NCI-H510A treated with DMSO at 0.1 percent for 48 hours (cell line): ENCODE data around the gene COLEC12.
"Not testable (repeated sequence)": the region's sequence is repeated elsewhere in the genome, so short reads cannot be mapped to it uniquely, and the experiment has no call there.

Source experiments
- DNase-seq: peaks from one replicate; lab custom pipeline; 2025; lab: John Stamatoyannopoulos, UW

The COLEC12 gene

DNA sequence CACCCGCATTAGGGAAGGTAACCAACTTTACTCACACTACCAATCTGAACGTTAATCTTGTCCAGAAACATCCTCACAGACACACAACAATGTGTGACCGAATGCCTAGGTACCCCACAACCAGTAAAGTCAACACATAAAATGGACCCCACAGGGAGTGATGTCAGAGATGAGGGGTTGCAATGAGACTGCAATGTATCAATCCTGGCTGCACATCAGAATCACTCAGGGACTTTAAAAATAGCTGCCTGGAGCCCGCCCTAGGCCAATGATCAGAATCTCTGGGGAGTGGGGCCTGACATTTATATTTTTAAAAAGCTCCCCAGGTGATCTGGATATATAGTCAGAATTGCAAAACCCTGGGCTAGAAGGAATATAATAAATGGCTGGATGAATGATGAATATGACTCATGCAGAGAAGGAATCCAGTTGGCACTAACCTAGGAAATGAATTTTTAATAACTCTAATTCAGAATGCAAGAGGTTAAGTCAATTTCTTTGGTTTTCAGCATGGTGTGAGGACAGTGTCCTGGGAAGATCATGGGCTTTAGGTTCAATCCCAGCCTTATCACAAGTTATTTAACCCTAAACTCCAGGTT is 92.8 kb downstream of the COLEC12 start:
- no peak for DNase-seq

DNA sequence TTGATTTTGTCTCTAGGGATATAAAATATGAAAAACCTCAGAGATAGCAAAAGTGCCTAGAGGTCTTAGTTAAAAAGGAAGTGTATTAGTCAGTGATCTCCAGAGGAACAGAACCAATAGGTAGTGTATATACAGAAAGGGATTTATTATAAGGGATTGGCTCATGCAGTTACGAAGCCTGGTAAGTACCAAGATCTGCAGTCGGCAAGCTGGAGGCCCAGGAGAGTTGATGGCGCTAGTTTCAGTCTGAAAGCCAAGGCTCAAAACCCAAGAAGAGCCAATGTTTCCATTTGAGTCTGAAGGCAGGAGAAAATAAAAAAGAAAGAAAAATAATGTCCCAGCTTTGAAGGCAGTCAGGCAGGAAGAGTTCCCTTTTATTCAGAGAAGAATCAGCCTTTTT is 93.3 kb downstream of the COLEC12 start:
- no peak for DNase-seq

DNA sequence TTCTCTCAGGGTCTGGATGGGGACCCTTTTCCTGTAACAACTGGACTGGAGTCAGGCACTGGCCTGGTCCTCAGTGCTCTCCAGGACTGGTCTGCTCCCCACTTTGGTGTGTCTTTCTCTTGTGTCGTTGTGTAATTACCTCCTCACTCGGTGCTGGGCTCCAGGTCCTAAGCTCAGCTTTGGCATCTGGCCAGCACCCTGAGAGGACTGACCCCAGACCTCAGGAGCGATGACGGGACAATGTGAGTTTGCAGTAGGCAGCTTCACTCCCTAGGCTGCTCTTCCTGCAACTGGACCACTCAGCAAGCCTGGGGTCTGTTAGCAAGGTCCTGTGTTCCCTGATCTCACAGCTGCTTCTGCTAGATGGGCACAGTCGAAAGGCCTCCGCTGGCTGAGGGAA is 93.8 kb downstream of the COLEC12 start:
- no peak for DNase-seq

DNA sequence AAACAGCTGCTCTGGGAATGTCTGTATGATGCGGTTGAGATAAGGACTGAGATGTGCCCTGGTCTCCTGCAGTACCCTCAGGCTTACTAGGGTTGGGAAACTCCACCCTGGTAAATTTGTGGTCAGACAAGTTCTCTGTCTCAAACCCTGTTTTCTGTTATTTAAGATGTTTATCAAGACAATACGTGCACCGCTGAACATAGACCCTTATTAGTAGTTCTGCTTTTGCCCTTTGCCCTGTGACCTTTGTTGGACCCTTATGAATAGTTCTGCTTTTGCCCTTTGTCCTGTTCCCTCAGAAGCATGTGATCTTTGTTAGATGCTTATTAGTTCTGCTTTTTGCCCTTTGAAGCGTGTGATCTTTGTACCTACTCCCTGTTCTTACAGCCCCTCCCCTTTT is 95.5 kb downstream of the COLEC12 start:
- not testable (repeated sequence) for DNase-seq

DNA sequence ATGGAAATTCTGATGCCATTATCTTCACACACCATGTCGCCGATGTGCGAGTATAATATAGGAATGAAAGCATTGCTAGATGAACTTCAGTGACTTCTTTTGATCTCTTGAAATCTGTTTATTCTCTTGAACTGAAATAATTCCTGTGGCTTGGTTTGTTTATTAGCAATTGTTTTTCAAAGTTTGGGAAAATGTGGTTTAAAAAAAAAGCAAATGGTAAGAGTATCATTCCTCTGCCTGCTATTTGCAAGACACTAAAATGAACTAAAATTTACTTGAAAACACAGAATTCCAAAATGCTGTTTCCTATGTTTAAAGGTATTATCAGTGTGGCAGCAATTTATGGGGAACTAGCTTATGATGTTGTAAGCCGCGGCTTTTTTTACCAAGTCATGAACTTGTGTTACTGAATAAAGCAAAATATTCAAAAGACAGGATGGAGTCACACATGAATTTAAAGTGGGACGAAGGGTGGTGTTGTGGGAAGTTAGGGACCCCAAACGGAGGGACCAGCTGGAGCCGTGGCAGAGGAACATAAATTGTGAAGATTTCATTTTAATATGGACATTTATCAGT is 96.4 kb downstream of the COLEC12 start:
- no peak for DNase-seq

DNA sequence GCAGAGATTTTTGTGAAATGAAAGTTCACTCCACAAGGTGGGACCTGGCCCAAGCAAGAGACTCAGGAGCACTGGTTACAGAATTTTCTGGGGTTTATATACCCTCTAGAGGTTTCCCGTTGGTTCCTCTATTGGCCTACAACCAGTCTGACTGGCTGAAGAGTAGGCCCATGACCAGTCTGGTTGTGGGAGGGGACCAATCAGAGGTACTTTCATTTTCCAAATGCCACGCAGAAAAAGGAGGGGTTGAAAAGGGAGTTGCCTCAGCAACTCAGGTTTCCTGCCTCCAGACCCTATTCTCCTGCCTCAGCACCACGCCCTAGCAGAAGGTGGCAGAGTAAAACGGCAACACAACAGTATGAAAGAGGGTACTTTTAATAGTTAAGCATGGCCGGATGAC is 98.4 kb downstream of the COLEC12 start:
- DNase-seq: no peak

DNA sequence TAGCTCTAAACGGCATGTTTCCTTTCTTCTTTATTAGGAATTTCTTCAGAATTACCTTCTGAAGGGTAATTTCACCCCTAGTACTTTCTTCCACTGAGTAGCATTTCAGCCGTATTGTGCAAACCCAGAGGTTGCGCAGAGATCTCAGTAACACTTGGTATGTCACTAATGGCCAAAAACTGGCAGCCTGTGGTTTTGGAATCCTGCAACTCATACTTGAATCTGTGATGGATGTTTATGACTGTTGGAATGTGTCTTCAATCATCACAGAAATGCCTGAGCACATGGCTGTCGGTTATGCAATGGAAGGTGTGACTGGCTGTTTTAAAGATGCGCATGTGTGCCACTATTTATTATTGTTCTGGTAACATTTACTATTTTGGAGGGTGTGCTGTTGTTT is 100.0 kb downstream of the COLEC12 start:
- DNase-seq: no peak

DNA sequence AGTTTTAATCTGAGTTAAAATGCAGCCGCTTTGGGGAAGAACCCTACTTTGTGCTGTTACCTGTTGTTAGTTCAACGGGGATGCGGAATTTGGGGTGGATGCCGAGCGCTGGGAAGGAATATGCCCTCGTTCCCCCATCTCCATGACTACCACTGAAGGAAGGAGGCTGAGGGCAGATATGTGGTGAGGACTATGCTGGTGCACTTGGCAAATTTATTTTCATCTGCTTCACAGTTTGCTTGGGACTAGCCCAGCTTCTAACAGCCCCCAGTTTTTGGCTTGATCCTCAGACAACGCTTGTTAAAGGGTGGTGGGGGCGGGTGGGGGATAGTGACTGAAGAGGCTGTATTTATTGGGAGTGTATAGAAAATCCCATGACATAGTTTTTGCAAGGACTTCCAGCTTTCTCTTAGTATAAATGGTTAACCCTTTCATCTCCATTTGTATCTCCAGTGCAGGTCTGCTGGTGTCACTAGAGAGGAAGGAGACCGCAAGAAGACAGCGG is 100.8 kb downstream of the COLEC12 start:
- DNase-seq: no peak

DNA sequence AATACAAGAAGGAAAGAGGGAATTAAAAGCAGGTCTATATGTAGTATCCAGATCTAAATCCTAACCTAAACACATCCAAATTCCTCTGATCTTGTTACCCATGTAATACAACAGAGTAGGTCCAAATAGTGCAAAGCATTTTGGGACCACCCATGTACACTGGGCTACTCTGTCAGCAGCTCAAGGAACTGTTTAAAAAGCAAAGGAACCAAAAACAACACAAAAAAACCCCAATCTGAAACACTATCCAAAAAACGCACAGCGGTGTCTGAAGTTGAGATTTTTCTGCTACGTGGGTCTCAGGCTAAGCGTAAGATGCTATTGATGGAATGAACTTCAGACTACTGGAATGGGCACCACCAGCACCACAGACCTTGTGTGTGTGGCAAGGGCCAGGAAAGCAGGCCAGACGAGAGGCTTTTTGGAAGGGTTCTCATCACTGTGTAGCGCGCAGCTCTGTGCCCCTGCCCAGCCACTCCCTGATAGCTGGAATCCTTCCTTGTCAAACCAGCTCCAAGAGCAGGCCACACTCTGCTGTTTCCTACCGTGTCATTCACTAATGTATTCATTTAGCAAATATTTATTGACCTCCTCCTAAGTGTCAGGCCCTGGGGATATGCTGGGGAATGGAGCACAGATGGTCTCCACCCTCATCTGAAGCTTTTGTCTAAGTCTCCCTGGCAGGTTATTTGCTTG is 101.4 kb downstream of the COLEC12 start:
- DNase-seq: peak; percentile 31

DNA sequence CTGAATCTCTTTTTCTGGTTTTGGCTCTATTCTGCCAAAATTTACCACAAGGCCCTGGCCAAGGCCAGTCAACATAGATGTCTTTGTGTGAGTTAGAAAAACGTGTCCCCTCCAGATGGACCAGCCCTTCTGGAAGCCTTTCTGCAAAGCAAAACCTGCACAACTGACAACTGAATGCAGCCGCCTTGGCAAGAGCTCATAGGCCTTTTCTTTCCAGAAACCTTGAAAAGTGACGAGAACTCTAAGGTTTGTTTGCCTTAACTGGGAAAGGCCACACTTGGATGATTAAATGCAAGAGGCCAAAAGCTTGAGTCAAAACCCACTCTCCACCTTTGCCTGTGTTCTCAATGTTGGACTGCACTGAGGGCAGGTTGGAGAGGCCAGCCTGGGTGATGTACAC is 103.9 kb downstream of the COLEC12 start:
- DNase-seq: no peak

DNA sequence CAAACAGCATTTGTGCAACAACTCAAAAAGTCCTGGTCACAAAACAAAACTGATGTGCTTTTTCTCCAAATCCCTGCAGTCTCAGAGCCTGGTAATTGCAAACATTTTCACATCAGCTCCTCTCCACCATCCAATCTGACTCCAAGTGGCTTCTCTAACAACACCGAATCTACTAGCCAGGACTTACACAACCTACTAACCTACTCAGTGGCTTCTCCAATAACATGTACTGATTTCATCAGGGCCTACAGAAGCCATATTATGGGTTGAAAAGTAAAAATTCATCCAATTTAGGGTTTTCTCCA is 104.3 kb downstream of the COLEC12 start:
- DNase-seq: no peak

DNA sequence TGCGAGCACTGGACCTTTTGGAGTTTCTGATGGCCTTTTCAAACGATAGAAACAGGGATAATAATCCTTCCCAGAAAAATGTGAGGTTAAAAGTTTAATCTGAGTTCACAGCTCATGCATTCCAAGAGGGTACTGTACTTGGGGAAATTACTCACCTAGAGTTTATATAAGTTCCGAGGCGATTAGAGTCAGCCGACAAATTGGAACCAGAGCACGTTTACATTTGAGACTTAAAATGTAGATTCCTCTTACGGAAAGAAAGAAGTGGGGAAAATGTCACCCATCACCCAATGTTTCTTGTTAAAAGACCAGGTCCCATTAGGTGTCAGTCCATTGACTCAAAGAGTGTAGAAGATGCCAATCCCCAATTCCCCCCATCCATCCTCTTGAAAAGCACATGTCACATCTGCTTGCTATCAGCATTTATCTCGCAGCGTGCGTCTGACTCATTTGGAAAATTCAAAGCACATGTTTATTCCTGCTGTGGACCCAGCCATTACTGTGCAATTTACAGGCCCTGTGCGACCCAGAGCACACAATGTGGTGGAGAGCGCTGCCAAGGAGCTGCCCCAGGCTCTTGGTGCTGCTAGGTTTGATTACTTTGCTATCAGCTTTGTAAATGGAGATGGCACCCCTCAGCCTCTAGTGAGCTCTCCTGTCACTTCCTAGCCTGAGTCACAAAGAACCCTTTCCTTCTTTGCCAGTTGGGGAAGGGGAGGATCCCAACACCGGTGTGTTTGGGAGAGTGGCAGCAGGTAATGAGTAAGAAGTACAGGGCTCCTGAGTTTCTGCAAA is 104.8 kb downstream of the COLEC12 start:
- DNase-seq: no peak

DNA sequence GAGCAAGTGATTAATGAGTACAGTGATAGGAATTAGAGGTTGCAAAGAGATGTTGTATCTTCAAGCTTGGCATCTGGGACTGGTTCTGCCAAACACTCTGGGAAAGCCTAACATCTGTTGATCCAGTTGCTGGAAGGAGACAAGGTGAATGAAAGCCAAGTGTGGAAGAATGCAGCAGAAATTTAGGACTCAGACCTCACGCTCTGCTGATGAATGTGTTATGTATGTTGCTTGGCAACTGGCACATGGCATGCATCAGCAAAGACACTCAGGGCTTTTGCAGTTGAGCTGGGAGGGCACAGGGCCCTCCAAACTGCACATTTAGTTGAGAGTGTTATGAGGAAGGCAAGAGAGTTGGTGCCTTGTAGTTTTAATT is 105.5 kb downstream of the COLEC12 start:
- peak; percentile 54 for DNase-seq

DNA sequence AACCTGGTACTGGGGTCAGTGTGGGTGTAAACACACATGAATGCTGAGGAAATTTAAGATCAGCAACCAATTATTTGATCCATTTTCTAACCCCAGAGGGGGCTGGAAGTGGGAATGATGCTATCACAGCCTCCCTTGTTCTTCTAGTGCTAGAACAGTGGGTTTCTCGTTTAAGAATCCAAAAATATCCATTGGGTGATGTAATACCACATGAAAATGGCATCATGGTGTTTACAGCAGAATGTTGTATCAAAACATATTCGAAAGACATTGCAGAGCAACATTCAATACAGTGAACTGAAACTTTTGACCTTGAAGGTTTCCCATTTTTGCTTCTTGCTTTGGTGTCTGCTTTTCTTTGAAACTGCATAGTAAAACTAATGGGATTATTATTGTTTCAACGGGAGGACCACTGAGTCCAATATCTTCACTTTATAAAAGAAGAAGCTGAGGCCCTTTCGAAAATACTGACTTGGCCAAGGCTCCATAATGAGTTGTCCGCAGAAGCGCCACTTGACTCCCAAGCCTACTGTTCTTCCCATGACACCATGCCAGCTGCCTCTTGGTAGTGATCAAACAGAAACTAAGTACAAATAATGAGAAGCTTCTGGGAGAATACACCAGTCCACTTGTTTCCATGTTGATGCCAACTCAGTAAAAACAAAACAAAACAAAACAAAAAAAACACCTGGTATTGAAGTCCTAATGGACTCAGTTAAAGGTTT is 106.1 kb downstream of the COLEC12 start:
- peak; percentile 60 for DNase-seq

DNA sequence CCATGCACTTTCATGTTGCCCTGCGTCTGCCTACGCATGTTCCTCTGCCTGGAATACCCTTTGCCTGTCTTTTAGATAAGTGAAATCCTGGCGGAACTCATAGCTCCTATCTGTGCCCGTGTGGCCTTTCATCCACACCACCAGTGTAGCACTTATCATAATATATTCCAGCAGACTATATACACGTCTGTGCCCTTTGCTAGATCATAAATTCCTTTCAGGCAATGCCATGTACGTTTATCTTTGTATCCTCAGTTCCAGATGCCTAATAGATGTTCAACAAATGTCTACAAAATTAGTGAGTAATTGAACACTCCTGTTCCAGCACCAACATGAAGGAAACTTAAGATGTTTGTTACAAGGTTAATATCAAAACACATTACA is 106.9 kb downstream of the COLEC12 start:
- no peak for DNase-seq

DNA sequence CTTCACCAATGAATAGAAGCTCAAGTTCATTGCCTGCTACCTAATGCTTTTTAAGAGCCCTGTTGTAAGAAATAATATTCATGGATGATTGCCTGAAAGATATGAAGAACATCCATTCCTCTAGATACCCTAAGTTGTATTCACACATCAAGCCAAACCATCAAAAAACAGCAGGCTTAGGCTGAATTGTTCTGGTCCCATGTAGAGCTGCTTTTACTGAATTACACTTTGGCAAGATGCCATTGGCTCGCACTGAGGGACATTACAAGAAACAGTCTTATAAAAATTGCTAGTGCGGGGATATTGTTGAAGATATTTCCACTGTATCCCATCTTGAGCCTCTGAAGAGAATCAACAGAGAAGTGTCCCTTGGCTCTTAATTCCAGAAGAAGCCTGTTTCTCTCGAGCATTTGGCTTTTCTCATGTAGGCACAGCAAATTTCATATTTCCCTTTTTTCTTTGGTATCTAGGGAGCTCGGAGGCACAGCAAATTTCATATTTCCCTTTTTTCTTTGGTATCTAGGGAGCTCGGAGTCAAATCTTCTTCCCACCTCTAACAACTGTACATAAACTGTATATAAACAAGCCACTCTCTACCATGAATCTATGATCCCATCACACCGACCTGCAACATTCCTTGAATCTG is 107.5 kb downstream of the COLEC12 start:
- DNase-seq: no peak

DNA sequence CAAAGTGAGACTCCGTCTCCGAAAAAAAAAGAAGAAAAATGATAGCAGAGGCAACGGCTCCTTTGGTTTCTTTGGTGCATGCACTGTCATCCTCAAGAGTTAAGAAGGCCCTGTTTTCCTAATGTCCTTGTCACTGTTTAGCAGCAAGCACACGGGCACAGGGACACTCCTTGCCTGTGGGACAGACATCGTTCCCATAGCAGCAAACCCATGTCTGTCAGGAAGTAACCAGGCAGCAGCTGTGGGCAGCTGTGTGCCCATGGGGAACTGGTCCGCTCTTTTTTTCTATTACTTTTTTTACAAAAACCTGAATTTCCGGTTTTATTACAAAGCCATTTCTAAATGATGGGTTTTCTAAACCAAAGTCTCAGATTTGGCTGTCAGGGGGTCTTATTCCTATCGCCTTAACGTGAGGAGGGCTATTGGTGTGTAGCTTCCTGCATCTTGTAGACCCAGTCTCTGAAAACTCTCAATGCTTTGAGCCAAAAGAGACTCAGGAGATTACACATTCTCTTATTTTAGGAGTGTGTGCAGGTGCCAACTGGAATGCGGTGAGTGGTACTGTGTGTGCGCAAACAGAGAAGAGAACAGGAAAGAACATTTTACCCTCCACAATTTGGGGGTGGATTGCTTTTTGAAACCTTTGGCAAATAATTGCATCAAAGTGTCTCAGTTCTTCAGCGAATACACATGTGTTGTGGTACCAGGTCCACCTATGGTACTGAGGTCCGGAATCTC is 109.6 kb downstream of the COLEC12 start:
- no peak for DNase-seq

DNA sequence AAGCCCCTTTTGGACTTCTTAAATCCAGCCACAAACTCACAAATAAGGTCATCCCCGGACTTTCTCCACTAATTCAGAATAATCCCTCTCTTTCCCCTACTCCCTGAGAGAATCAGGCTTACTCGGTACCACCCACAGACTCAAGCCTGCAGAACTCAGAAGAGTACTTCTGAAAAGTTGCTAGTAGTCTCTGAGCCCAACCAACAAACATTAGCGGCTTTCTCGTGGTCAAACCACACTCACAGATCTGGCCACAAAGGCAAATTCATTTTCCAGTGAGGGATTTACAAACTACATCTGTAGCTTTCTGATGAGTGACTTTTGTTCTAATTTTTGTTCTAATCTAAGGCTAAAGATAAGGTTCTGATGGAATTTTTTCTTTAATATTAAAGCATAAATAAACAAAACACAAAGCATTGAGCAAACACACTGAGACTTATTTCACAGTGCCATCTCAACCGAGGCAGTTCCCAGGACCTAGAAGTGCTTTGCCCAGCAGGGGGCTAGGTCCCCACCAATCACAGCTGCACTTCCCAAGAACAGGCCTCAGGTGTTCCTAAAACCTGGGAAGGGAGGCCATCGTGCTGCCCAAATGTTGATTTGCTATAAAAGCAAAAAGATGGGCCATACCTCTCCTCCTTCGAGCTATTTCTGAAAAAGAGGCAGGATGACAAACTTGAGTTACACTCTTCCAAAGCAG is 110.7 kb downstream of the COLEC12 start:
- peak; percentile 12 for DNase-seq

DNA sequence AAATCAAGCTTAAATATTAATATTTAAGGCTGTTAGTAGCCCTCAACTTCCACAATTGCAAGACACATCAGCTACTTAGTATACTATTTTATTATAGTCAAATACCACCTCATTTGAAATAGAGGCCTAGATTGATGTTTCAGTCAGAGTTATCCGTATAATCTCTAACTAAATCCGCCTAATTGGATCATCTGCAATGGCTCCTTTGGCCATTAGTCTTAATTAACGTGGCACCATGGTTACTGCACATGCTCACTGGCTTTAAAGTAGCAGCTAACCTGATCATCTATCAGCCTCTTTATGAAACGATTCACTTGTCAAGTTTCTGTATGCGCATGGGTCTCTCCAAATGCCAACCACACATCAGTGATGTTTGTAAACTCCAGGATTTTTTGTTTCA is 112.3 kb downstream of the COLEC12 start:
- DNase-seq: no peak

DNA sequence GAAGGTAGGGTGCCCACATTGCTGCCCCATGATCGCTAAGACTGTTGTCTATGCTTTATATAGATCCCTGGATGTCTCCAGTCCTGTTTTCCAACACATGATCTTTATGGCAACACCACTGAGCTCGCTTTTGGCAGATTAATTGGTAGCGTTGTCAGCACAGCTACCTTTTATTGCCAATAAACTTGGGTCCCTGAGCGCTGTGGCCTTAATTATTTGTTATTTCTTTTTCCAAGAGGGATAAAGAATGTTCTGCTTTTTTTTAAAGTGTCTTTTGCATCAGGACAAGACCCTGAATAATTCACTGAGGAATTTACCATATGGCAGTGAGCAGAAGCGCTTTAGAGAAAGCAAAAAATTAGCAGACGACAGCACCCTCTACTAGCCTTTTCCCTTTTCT is 113.5 kb downstream of the COLEC12 start:
- no peak for DNase-seq

DNA sequence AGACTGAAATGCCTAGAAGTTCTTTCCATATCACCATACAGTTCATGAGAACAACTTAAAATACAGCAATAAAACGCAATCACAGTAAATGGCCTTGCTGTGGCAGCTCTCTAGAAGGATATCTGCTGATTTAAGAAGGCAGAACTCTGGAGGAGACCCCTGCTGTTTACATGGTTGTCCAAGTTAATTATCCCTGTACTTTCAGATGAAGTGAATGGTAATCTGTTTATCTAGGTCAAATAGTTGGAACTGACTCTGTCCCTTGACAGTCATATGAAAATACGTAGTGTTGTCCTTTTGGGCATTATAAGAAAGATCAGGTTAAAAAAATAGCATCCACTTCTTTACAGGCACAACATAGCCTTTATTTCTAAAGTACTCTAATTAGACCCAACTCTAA is 115.6 kb downstream of the COLEC12 start:
- no peak for DNase-seq
